HG03025 (cell line): Measurements from ENCODE around the gene ZNF277.
A peak's percentile ranks its signal among the peaks of the same experiment; 100 is the strongest.

Source experiments
- ATAC-seq: cut with Tn5 transposase; IDR thresholded peaks from one replicate; pipeline ENCODE4 v1.9.1; 2021; ENCODE audit warnings: mild to moderate bottlenecking, moderate library complexity; ENCODE audit not compliant: unreplicated experiment, low FRiP score

Gene ZNF277

DNA sequence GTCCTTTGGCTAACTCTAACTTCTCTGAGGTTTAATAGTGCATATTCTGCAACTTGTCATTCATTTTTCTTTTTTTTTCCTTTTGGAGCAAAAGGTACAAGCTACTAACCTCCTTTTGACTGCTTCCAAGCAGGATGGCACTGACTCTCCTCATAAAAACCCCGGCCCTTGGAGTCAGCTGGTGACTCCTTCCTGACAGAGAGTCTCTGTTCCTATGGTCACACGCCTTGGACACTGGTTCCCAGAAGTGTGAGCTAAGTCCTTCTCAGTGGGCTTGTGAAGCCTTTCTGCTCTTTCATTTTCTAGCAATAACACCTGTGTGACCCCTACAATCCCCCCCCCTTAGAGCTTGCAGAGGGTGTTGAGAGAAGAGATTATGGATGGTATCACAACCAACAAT is 22.0 kb upstream of the ZNF277 start:
- ATAC-seq = no peak

DNA sequence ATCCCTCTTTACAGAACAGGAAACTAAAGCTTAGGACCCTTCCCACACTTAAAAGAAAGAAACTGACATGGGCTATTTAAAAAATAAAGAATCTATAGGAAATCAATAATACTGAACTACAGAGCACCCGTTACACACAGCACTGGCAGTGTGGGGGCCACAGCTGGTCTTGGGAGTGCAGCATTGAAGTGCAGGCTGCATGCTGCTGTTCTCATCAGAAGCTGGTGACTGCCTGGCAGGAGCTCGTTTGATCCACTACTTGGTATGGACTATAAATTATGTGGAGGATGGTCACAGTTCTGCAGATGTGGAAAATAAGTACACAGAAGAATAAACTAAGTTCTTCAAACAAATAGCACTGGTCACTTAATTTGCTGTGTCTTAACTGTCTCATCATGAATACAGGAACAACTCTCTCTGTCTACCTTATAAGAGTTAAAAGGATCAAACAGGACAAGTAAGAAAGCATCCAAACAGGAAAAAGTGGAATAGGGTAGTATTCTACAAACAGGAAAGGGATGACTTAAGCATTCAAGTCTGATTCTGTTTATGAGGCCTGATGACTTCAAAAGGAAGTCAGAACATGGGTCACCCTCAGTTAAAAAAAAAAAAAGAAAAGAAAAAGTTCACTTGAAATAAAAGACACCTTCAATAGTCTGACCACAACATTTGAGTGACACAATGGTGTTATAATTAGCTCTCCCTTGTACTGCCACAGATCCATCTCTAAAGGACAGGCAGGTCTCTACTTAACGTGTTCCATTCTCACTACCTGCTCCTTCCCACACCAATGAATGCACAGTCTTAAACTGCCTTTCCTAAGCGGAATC is 21.3 kb upstream of the ZNF277 start:
- ATAC-seq = no peak

DNA sequence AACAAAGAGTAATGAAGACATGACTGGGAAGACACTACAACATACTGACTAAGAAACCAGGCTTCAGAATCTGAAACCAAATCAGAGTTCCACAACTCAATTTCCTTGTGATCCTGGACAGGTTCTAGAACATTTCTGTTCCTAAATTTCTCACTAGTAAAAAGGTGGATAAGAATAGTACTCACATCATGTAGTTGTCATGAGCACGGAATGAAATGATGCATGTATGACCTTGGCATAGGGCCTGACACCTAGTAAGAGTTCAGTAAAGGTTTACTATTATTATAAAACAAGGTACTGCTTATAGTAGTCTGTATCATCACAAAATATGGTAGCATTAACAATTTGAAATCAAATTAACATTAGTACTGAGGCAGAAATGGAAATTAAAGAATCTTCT is 20.2 kb upstream of the ZNF277 start:
- no peak for ATAC-seq

DNA sequence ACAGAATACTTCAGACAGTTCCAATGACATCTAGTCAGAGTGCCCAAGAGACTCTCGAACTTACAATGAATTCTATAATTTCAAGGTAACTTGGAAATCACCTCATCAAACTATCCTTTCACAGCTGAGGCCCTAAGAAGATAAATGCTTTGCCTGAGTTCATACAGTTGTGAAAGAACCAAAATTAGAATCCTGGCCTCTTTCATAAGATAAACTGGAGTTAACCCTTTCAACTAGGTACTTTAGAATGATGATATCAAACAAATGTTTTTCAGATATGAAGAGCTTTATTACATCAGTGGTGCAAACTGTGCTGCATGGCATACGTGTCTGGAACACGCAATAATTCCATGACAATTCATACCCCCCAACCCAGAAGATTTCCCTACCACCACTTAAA is 18.2 kb upstream of the ZNF277 start:
- ATAC-seq = no peak

DNA sequence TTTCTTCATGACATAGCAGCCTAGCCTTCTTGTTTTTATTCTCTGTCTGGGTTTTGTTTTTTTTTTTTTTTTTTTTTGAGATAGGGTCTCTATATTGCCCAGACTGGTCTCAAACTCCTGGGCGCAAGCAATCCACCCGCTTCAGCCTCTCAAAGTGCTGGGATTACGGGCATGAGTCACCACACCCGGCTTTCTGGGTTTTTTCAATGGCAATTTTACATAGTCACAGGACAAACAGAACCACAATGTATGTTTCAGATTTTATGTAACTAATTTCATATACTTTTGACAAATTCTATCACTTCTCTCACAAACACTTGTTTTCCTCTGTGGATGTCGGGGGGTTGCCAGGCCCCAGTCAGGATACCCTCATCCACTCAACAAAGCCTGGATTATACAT is 16.8 kb upstream of the ZNF277 start:
- no peak for ATAC-seq

DNA sequence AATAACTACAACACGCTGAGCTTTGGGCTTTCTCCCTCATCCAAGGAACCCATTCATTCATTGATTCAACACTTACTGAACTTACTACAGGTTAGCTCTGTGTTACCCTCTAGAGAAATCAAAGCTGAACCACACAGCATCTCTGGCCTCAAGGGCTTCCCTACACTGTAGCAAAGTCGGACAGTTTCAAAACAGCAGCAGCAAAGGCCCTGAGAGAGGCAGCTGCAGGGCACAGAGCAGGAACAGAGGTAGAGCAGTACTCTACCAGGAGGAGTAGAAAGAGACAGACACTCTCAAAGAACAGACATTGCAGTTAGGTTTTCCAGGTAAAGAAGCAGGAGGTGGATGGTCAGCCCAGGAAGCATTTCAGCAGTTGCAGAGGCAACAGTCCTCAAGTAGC is 16.4 kb upstream of the ZNF277 start:
- ATAC-seq = no peak

DNA sequence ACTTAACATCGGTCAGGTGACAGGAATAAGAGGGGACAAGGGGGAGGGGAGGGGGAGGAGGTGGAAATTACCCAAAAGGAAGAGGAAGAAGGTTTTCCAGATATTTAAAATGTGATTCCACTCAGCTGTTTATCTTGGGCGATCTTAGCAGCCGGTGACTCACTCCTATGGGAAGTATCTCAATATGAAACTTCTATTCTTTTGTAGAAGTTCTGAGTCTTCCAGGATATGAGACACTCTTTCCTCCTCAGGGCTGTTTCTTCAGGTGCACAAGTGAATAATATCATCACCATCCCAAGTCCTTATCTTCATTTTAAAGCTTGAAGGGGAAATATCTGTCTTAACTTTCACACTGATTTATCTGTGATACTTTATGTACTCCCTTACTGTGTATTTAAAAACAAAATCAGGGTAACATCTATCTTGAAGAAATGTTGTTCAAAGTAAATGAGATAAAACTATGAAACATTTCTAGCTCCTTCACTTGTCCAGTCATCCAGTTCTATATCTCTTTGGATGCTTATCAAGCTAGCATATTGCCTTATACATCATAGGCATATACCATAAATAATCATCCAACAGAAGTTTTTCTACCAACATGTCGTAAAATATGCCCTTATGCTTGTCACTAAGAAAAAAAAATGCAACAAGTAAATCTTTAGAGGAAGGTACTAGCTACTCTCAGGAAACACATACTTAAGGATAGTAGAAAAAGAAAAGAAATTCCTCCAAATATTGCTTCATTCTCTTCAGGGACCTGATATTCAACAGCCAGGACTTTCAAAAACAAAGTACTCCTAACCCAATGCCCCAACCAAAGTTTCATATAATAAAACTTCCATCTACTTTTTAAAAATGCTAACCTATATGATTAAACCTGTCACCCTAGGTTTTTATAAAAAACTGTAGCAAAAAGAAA is 14.0 kb upstream of the ZNF277 start:
- ATAC-seq = no peak

DNA sequence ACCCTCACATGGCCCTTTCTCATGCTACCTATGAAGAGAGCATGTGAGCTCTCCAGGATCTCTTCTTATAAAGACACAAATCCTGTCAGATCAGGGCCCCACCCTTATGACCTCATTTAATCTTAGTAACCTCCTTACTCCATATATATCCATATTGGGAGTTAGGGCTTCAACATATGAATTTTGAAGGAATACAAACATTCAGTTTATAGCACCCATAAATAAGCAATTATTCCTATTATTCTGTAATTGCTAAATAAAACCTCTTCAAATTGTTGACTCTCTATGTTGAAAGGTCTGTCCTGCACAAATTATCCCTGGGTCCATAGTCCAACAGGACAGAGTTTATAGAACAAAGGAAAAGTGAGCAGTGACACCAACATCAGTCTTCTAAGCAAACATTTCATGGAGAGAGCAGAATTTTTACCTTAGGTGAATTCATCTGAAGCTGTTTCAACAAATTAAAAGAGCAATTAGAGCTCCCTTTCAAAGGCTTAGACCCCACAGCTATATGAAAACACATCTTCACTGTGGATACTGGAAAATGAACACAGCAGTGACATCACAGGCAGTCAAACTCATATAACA is 12.5 kb upstream of the ZNF277 start:
- ATAC-seq = no peak

DNA sequence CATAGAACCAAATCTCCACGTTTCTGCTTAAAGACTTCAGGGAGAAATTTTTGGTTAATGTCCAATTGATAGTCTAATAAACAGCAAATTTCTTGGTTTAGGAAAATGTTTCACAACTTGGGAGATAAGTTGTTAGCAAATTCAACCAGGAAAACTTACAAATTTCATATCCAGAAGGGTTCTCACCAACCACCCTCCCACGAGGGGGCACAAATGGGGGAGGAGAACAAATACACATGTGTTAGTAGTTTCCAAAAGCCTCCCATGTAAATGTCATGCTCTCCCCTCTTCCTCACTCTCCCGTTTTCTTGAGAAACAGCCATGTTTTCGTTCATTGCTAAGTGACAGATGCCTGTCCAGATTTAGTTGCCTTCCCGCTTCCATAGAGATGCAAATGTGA is 10.8 kb upstream of the ZNF277 start:
- ATAC-seq = no peak

DNA sequence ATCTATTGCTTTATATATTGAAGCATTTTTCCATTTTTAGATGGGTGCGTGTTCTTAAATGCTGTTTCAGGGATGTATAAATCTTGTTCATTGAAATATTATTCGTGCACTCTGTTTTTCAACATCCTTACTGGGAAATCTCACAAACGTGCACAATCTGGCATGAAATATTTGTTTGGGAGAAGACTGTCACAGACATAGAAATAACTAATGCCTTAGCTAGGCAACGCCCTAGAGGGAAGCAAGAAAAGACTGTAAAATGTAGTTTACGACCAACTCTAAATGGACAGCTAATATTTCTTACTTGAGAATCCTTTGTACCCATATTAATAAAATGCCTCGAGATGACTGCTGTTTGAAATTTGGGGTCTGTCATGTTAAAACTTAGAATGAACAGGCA is 9.2 kb upstream of the ZNF277 start:
- no peak for ATAC-seq

DNA sequence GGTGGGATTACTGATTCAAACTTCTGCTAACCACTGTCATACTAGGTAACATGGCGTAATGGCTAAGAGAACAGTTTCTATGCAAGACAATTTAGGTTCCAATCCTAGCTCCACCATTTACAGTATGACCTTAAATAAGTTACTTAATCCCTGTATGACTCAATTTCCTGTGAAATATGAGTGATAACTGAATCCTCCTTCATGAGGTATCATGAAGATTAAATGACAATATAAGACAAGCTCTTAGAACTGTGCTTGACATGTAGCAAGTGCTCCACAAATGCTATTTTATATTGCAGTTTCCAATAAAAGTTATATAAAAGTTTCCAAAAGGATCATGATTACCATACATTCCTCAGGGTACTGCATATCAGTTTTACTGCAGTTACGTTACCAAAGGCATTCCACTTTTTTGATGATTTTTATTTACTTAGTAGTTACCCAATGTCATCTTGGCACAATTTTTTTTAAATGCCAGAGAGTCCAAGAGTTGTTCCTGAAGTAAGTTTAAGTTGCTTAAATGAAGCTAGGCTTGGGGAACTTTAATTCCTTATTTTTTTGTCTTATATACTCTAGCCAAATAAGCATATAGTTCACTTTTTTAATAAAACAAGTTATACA is 7.3 kb upstream of the ZNF277 start:
- ATAC-seq = no peak

DNA sequence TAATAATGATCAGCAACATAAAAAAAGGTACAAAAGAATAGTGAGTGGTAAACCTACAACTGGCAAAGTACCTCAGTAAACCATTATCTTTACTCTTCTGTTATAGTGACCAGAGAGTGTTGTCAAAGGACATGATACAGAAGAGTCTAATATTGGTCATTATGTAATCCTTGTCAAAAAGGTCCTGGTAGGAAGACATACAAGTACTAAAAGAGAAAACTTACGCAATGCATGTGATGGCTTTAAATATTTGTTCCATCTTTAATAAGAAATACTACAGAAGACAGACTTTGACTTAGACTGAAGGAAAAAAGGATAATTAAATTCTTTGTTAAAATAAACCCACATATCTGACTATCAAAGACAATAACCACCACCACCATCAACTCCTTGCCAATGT is 6.8 kb upstream of the ZNF277 start:
- no peak for ATAC-seq

DNA sequence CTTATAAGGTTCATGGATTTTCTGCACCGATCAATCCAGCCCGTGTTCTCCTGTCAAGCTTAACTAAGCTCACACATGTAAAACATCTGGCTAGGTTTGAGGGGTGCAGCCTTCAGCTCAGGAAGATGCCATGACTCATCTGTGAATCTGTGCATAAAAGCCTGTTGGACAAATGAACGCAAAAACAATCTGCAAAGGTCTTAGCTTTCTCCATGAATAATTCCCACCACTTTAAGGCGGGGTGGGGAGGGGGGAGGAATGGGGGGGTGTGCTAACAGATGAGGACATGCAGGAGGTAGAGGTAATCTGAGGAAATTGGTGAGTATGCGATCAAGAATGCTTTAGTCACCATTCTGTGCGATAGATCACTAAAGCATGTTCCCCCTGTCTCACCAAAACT is 5.1 kb upstream of the ZNF277 start:
- no peak for ATAC-seq

DNA sequence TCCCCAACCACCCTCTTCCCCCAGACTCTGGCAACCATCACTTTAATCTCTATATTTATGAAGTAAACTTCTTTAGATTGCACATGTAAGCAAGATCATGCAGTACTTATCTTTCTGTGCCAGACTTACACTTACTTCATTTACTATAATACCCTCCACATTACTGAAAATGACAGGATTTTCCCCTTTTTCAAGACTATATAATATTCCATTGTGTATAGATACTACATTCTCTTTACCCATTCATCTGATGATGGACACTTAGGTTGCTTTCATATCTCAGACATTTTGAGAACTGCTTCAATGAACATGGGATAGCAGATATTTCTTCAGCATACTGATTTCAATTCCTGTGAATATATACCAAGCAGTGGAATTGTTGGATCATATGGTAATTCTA is 4.7 kb upstream of the ZNF277 start:
- ATAC-seq = no peak

DNA sequence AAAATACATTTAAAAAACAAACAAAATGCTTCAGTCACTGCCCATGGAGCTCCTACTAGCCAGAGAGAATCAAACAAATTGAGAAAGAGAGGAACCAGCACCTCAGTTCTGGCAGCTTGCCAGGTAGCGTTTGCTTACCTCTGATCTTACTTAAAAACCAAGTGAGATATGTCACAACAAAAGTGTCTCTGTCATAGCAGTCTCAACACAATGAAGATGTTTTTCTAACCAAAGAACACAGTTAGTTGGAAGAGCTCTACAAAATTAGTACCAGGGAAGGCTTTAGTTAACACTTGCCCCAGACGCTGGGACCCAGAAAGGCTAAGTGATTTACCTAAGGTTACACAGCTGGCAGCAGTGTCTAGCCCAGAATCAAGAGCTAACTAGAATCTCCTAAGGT is 3.7 kb upstream of the ZNF277 start:
- no peak for ATAC-seq

DNA sequence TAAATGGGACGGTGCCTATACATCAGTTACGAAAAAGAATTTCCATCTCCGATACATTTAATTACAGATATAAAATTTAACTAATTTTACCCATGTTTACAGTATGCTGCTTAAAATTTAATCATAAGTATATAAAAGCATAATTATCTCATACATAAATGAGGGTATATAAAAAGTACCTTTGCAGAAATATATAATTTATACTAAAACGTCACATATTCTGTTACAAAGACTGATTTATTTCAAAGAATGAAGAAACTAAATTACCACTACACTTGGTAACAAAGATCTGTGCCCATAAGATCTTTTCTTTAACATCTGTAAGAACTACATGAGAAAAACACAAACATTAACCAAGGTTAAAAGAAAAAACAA is 3.1 kb upstream of the ZNF277 start:
- ATAC-seq = no peak

DNA sequence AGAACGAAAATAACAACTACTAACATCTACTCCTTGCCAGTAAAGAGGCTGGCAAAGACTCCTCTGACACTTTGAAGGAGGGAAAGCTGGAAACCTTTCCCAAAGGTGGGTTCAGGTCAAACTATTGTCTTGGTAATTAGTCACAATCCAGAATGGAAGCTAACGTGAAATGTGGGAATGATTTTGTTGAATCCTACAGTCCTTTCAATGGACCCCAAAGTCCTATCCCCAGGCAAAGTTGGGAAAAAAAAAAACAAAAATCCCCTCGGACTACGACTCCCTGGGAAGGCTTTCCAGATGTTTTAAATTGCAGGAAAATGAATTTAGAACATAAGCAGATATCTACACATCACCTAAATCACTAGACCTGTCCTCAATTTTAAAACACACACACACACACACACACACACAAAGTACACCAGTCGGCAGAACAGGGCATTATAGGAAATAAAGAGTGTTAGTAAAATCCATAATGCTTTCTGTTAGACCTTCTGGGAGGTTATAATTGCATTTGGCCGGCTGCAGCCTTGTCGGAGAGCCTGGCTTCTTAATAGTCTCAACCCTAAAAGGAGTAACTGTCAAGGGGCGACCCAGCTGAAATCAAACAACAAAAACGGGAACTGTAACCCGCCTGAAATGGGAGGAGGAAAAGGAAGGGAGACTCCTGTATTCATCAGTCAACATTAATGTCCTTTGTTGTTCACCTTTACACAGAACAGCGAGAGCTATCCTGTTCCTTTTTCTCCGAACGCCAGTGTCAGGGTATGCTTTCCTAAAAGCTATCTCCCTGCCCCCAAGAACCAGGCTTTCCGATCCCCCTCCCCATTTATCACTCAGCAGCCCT is 1.8 kb upstream of the ZNF277 start:
- ATAC-seq = no peak

DNA sequence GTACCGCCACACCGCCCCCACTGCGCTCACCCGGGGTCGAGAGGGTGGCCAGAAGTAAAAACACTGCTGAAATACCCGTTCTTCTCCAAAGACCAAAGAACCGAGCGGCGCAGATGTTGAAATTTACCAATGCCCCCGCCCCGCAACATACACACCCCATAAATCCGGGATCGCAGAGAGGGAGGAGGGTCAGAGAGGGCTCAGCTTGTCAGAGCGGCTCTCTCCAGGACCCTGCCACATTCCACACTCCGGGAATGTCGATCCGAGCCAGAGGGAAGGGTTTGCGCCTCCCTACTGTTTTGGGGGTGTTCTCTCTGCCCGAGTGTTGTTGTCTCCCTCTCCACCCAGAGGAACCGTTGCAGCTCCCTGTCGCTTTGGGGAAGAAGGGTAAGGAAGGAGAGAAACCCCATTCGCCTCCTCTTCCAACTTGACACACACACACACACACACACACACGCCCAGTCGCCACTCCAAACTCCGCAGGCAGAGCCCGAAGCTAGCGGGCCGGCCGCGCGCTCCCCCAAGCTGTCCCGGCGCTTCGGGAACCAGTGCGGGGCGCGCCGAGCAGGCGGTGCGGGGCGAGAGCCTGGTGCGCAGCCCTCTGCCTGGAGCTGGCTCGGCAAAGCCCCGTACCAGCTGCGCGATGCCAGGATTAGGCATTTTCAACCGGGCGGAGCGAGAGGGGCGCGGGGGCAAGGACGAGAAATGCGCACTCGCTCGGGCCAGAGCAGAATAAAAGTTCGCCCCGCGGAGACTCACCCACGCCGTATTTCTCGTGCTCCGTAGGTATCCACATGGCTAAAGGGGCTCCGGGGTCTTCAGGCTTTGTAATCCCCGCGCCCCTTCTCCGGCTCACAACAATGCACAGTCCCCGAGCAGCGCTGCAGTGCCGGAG is 905 bp upstream of the ZNF277 start:
- ATAC-seq = peak; percentile 13

DNA sequence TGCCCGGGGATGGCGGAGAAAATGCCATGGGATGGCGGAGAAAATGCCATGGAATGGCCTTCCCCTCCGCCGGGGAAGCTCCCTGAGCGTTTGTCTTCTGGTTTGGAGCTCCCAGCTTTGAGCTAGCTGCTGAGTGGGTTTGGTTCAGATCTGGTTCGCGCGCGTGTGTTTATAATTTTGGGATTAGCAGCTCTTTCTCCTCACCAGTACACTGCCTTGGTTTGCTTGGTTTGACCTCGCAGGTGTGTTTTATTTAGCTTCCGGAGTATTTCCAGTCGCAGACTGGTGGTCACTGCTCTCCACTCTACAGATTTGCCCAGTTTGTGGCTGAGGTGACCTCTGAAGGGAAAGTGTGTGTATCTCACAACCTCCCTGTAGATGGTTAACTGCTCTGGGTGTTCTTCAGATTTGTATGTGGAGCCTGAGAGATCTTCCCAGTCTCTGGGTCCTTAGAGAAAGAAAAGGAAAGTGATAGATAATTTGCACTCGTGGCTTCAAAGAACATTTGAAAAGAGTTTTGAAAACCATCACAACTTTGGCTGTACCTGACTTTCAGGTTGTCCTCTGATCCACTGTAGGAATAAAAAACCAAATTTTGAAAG is 597 bp downstream of the ZNF277 start:
- ATAC-seq = no peak
